ENCODE measurements around the gene FHOD3.

The FHOD3 gene

DNA sequence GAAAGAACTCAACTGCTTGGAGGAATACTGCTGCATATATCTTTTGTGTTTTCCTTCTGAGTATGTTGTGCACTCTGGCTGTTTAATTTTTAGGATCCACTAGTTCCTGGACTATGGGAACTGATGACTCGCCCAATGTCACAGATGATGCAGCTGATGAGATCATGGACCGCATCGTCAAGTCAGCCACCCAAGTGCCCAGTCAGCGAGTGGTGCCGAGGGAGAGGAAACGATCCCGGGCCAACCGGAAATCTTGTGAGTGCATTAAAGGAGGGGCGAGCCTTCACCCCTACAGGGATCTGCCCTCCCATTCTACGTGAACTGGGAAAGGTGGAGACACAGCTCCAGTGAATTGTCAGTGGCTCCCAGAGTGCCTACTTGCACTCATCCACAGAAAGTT, 471.7 kb downstream of the FHOD3 start:
- no peak for DNase-seq

- DNase-seq = no peak
These were observed 472.2 kb downstream of the FHOD3 start for GRCh38 chr18:36769611-36770314.

- DNase-seq = no peak
These were observed 472.9 kb downstream of the FHOD3 start for GRCh38 chr18:36770315-36770946.

GRCh38 chr18:36771245-36771644, 473.7 kb downstream of the FHOD3 start:
- no peak for DNase-seq

DNA sequence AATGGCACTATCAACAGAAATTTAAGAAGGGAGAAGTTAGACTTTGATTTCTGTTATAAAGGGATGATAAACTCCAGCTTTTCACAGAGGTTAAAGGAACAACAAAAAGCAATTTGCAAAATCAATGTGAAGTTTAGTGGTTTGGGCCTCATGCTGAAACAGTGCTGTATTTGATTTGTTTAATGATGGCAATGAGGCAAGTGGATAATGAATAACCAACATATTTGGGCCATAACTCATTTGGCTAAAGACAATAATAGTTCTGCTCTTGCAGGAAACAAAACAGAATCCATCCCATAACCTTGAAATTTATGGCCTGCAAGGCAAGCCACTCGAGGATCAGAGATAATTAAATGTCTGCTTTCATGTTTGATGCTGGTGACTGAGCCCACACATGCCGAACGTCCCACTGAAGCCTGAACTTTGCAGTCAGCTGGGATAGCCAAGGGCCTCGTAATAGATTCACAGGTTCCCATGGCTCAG, 474.8 kb downstream of the FHOD3 start:
- DNase-seq = no peak

DNA sequence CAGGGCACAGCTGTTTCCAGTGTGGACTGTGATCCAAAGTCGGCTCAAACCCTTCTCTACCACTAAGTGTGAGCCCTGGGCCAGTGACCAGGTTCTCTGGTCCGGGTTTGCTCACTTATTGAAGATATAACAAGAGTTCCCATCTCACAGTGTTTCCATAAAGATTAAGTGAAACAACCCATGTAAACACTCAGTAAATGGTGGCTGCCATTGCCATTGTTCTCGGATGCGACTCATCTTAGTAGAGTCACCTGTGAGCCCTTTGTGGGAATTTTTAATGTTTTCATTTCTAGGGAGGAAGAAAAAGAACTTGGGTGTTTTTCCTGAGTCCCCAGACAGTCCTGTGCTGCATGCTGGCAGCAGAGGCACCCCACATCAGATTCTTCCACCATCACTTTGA, 477.9 kb downstream of the FHOD3 start:
- no peak for DNase-seq

DNA sequence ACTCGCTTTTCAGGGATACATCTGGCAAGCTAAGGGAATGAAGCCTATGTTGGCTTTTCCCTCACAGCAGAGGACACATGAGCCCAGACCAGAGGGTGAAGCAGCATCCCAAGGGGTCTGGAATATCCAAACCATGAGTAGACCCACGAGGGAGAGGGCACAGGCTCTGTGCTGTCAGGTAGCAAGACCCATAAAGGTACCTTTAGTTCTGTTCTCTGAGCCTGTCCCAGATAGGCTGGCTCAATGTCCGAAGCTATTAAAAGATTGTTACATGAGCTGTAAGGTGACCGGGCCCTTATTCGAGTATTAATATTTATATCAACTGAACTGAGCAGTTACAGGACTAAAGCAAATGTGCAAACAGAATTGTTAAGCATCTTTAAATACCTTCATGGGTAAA, 479.1 kb downstream of the FHOD3 start:
- no peak for DNase-seq

GRCh38 chr18:36777566-36777965, 480.1 kb downstream of the FHOD3 start:
- no peak for DNase-seq

GRCh38 chr18:36780748-36781147, 483.2 kb downstream of the FHOD3 start:
- DNase-seq = no peak

- DNase-seq = no peak
These were observed 485.2 kb downstream of the FHOD3 start for GRCh38 chr18:36782710-36783109.

- no peak for DNase-seq
These were observed 486.3 kb downstream of the FHOD3 start for GRCh38 chr18:36783792-36784191.

DNA sequence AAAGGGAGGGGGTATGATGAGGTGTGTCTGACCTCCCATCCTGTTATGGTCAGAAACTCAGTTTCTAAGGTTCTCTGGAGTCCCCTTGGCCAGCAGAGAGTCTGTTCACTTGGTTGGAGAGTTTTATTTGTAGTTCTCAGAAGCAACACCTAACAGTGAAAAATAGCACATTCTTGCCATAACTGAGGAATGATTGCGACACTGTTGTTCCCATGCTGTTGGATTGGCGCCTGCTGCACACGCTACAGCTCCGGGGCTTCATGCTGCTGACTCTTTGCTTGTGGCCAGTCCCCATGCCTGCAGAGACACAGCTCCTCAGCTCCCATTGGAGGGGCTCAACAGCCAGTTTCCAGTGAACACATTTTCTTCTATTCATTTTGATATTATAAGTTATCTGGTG, 489.2 kb downstream of the FHOD3 start:
- DNase-seq = no peak

- no peak for DNase-seq
These were observed 495.2 kb downstream of the FHOD3 start for GRCh38 chr18:36792634-36793283.

- no peak for DNase-seq
These were observed 501.4 kb downstream of the FHOD3 start for GRCh38 chr18:36798738-36799473.

GRCh38 chr18:36805105-36805504, 507.6 kb downstream of the FHOD3 start:
- no peak for DNase-seq

DNA sequence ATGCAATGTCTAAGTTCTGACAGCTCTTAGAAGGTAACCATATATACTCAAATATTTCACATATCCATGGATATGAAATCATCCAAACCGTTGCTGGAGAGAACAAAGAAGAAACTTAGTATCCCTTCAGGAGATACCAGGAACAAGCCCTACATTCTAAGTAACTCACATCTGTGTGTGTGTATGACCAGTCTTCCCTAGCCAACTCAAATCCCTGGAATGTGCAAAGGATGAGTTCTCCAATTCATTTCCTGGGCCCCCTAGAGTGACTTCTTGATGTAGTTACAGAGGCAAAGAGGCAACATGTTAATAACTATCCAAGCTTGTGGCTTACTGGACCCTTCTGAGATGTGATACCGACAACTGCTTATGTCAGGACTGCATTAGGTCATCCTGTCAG, 511.2 kb downstream of the FHOD3 start:
- DNase-seq = no peak

GRCh38 chr18:36809590-36810381, 512.3 kb downstream of the FHOD3 start:
- no peak for DNase-seq

- DNase-seq = no peak
These were observed 513.9 kb downstream of the FHOD3 start for GRCh38 chr18:36811430-36811829.

GRCh38 chr18:36811955-36812354, 514.4 kb downstream of the FHOD3 start:
- no peak for DNase-seq

- no peak for DNase-seq
These were observed 515.2 kb downstream of the FHOD3 start for GRCh38 chr18:36812678-36813077.

- no peak for DNase-seq
These were observed 515.7 kb downstream of the FHOD3 start for GRCh38 chr18:36813101-36813775.

DNA sequence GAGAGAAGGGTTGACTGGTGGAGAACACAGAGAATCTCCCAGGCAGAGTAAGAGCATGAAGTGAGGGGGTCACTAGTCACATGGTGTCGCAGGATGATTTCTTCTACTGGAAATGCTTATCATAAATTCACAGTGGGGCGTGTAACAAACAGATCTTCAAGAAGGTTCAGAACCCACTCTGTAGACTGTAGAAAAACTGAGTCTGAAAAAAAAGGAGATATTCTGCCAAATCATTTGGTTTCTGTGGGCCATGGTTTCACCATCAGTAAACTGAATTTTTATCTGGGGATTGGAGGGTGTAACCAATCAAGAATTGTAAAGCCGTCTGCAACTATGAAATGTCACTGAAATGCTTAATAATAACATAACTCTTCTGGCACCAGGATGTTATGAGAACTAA, 516.3 kb downstream of the FHOD3 start:
- DNase-seq = no peak

Data from activated naive CD4-positive, alpha-beta T cell treated with anti-CD3 and anti-CD28 coated beads, Interleukin-2, amount 50 U/mL, for 16 hours (primary cell).